Ishikawa (cell line): ENCODE measurements around the gene TRPC4AP.

ENCODE experiments used
- CEBPB ChIP-seq: IDR thresholded peaks from 2 replicates; pipeline ENCODE4 v1.6.1; 2012
- CREB1 ChIP-seq: IDR thresholded peaks from 2 replicates; pipeline ENCODE4 v1.6.1; 2012; ENCODE audit warnings: low read depth
- EGR1 ChIP-seq: IDR thresholded peaks from 2 replicates; pipeline ENCODE4 v1.6.1; 2012
- EP300 ChIP-seq: IDR thresholded peaks from 2 replicates; pipeline ENCODE4 v1.6.1; 2012; ENCODE audit warnings: borderline replicate concordance
- FOXM1 ChIP-seq: IDR thresholded peaks from 2 replicates; pipeline ENCODE4 v1.6.1; 2012; ENCODE audit warnings: low read depth, borderline replicate concordance
- NFIC ChIP-seq: IDR thresholded peaks from 2 replicates; pipeline ENCODE4 v1.6.1; 2012
- RAD21 ChIP-seq: IDR thresholded peaks from 2 replicates; pipeline ENCODE4 v1.6.1; 2012; ENCODE audit warnings: low read depth
- TAF1 ChIP-seq: IDR thresholded peaks from 2 replicates; pipeline ENCODE4 v1.6.1; 2012; ENCODE audit warnings: low read depth, mild to moderate bottlenecking
- TCF12 ChIP-seq: IDR thresholded peaks from 2 replicates; pipeline ENCODE4 v1.6.1; 2012; ENCODE audit warnings: low read depth
- TEAD4 ChIP-seq: IDR thresholded peaks from 2 replicates; pipeline ENCODE4 v1.6.1; 2012
- YY1 ChIP-seq: IDR thresholded peaks from 2 replicates; pipeline ENCODE4 v1.6.1; 2012; ENCODE audit warnings: low read depth
- ZBTB7A ChIP-seq: IDR thresholded peaks from 2 replicates; pipeline ENCODE4 v1.6.1; 2012; ENCODE audit warnings: low read depth
- TF ChIP-seq, protein P1 (sequence below): IDR thresholded peaks from 2 replicates; pipeline ENCODE4 v1.6.1; 2012
- TF ChIP-seq, protein P2 (sequence below): IDR thresholded peaks from 2 replicates; pipeline ENCODE4 v1.6.1; 2012; ENCODE audit warnings: low read depth, mild to moderate bottlenecking
- TF ChIP-seq, protein P3 (sequence below): IDR thresholded peaks from 2 replicates; pipeline ENCODE4 v1.6.1; 2012

TRPC4AP gene

DNA sequence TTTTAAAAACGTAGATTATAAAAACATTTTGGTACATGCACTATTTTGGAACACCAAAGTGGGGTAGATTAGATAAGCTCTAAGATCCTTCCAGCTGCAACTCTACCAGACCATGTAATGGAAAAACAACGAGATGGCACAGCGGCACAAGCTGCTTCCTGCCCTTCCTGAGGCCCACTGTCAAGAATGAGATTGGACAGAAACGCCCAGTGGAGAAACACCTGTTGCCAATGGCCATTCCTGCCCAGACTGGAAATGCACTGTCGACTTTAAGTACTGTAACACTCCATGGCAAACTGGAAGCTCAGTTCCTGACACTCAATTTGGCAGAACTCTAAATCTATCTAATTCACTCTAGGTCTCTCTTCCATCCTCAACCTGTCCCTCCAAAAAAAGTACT lies 33.1 kb upstream of the TRPC4AP start:
- TF ChIP-seq RAD21 (no peak), ZBTB7A (no peak), TAF1 (no peak), EGR1 (no peak), NFIC (no peak)
- TF ChIP-seq, protein P1, sequence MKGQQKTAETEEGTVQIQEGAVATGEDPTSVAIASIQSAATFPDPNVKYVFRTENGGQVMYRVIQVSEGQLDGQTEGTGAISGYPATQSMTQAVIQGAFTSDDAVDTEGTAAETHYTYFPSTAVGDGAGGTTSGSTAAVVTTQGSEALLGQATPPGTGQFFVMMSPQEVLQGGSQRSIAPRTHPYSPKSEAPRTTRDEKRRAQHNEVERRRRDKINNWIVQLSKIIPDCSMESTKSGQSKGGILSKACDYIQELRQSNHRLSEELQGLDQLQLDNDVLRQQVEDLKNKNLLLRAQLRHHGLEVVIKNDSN: no peak

DNA sequence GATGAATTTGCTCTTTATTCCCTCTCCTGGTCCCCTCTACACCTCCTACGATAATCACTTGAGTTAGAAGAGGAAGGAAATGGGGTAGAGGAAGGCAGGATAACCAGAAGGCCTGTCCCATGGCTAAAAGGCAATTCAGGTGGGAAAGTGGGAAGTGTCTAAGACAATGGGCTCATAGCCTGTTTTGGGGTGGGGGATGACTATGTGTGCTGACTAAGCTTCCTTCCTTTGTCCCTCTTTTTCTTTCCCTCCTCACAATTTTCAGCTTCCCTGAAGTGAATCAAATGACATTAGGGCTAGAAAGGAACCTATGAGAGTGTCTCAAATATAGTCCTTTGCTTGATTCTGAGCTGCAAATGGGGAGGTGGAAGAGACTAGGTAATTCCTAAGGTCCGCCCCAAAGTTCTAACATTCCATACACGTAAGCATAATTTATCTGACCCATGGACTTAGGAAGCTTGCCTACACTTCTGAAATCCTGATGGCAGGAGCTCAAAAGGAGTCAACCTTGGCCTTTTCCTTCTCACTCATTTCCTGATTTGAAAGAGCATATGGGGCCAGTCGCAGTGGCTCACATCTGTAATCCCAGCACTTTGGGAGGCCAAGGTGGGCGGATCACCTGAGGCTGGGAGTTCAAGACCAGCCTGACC lies 30.3 kb upstream of the TRPC4AP start:
- TF ChIP-seq TCF12 (no peak), NFIC (no peak), RAD21 (no peak), EP300 (no peak), TAF1 (no peak), CREB1 (no peak), CEBPB (no peak), YY1 (no peak), FOXM1 (no peak), EGR1 (no peak), TEAD4 (no peak), ZBTB7A (no peak)
- TF ChIP-seq, protein P2, sequence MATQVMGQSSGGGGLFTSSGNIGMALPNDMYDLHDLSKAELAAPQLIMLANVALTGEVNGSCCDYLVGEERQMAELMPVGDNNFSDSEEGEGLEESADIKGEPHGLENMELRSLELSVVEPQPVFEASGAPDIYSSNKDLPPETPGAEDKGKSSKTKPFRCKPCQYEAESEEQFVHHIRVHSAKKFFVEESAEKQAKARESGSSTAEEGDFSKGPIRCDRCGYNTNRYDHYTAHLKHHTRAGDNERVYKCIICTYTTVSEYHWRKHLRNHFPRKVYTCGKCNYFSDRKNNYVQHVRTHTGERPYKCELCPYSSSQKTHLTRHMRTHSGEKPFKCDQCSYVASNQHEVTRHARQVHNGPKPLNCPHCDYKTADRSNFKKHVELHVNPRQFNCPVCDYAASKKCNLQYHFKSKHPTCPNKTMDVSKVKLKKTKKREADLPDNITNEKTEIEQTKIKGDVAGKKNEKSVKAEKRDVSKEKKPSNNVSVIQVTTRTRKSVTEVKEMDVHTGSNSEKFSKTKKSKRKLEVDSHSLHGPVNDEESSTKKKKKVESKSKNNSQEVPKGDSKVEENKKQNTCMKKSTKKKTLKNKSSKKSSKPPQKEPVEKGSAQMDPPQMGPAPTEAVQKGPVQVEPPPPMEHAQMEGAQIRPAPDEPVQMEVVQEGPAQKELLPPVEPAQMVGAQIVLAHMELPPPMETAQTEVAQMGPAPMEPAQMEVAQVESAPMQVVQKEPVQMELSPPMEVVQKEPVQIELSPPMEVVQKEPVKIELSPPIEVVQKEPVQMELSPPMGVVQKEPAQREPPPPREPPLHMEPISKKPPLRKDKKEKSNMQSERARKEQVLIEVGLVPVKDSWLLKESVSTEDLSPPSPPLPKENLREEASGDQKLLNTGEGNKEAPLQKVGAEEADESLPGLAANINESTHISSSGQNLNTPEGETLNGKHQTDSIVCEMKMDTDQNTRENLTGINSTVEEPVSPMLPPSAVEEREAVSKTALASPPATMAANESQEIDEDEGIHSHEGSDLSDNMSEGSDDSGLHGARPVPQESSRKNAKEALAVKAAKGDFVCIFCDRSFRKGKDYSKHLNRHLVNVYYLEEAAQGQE: no peak
- TF ChIP-seq, protein P3, sequence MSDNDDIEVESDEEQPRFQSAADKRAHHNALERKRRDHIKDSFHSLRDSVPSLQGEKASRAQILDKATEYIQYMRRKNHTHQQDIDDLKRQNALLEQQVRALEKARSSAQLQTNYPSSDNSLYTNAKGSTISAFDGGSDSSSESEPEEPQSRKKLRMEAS: no peak
- TF ChIP-seq, protein P1: no peak

DNA sequence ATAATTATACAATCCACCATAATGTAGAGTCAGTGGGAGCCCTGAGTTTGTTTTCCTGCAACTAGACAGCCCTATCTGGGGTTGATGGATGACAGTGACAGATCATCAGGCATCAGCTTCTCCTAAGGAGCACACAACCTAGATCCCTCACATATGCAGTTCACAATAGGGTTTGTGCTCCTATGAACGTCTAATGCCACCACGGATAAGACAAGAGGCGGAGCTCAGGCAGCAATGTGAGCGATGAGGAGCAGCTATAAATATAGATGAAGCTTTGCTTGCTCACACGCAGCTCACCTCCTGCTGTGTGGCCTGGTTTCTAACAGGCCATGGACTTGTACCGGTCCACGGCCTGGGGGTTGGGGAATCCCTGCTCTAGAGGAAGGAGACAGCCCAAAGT lies 28.6 kb upstream of the TRPC4AP start:
- TF ChIP-seq YY1 (no peak), EP300 (no peak), EGR1 (no peak), TEAD4 (no peak)

DNA sequence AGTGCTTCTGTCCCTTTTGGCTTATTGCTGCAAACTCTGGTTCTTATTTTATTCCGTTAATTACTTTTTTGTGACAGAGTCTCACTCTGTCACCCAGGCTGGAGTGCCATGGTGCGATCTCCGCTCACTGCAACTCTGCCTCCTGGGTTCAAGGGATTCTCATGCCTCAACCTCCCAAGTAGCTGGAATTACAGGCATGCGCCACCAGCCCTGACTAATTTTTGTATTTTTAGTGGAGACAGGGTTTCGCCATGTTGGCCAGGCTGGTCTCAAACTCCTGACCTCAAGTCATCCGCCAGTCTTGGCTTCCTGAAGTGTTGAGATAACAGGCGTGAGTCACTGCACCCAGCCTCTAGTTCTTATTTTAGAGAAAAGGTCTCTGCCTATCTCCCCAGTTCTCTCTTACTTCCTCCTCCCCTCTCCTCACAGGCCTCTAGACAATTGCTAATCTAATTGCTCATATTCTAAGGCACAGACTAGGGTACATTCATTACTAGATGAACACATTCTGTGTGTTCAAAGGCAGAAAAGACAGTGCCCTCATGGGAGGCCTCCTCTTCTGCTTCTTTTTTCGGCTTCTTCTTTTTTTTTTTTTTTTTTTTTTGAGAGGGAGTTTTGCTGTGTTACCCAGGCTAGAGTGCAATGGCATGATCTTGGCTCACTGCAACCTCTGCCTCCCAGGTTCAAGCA lies 27.6 kb upstream of the TRPC4AP start:
- TF ChIP-seq CEBPB (no peak), TAF1 (no peak), YY1 (no peak), EGR1 (no peak), CREB1 (no peak), ZBTB7A (no peak)
- TF ChIP-seq, protein P2: no peak
- TF ChIP-seq, protein P1: no peak

DNA sequence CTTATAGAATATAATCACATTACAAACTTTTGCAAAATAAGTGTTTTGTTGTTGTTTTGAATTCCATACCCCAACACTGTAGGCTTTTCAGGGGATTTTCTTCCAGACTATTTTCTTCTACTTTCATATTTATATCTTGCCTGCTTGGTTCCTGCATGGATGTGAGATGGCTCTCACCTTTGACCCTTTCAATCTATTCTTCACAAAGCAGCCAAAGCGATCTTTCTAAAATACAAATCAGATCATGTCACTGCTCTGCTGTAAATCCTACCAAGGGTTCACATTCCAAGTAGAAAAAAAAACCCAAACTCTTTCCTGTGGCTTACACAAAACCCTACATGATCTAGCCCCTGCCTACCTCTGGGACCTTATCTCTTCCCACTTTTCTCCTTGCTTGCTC lies 25.0 kb upstream of the TRPC4AP start:
- no peak for TF ChIP-seq EP300
- TF ChIP-seq EGR1: no peak
- TF ChIP-seq TEAD4: no peak
- TF ChIP-seq, protein P3: no peak
- no peak for TF ChIP-seq YY1
- TF ChIP-seq CEBPB: no peak

DNA sequence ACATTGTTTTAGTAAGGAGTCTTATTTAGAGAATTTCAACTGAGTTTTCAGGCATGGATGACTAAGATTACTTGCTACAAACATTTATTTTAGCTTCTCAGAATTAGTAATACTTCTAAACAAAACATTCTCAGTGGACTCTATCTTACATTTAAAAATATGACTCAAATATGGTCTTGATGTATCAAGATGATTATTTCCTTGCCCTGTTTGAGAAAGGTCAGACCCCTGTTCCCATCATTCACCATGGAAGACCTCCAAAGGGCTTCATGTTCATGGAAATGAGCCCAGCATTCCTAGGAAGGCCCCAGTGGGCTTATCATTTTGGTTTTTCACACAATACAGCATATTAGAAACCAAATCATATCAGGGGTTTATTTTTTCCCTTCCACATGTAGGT lies 24.6 kb upstream of the TRPC4AP start:
- no peak for TF ChIP-seq NFIC
- TF ChIP-seq RAD21: no peak
- TF ChIP-seq TAF1: no peak
- no peak for TF ChIP-seq TCF12
- TF ChIP-seq CREB1: no peak
- TF ChIP-seq FOXM1: no peak
- TF ChIP-seq YY1: no peak
- TF ChIP-seq EP300: no peak
- TF ChIP-seq EGR1: no peak
- TF ChIP-seq ZBTB7A: no peak
- no peak for TF ChIP-seq CEBPB
- TF ChIP-seq, protein P2: no peak
- TF ChIP-seq TEAD4: no peak
- TF ChIP-seq, protein P1: no peak
- TF ChIP-seq, protein P3: no peak
